ENCODE measurements around the gene GEMIN2.
"Not testable (repeated sequence)": the region's sequence is repeated elsewhere in the genome, so short reads cannot be mapped to it uniquely, and the experiment has no call there.

GEMIN2 gene

DNA sequence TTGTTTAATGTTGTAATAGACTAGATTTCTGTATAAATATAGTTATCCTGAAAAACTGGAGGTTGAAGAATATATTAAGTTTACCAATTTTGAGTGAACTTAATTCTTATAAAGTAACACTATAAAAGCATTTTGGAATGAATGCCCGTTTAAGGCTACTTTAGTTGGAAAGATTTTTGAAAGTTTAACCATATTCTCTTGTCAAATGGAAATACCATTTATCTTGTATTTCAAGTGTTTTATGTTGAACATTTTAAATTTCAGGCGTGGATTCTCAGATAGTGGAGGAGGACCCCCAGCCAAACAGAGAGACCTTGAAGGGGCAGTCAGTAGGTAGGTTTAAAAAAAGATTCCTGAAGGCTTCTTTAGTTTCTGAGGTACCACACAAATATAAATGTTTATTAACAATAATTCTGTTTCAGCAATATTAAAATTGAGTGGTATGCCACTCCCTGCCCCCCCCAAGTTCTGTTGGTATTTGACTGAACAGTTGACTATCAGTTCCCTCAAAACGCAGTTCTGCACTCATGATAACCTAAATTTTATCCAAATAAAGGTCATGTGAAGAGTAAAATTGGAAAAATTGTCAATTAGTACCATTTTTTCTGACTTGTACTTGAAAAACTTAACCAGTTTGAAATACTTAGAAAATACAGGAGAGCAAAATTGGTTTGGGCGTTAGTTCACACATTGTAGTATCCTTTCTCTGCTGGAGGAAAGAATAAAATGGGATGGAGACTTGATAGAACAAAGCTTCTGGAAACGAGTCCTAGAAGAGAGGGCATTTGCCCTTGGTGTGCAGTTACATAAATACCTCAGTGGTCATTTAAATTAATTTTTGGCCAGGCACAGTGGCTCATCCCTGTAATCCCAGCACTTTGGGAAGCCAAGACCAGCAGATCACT lies 62.4 kb downstream of the GEMIN2 start:
- no peak for DNase-seq (ENCODE audit: low spot score)

GRCh38 chr14:39177168-39177545 lies 63.0 kb downstream of the GEMIN2 start:
- no peak for DNase-seq (ENCODE audit: low spot score)

DNA sequence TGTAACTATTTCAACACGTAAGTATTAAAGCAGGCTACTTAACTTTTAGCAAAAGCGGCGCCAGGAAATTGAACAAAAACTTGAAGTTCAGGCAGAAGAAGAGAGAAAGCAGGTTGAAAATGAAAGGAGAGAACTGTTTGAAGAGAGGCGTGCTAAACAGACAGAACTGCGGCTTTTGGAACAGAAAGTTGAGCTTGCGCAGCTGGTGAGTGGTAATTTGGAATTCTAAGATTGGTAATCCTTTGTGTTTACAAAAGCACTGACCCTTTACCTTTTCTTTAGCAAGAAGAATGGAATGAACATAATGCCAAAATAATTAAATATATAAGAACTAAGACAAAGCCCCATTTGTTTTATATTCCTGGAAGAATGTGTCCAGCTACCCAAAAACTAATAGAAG lies 64.9 kb downstream of the GEMIN2 start:
- no peak for DNase-seq (ENCODE audit: low spot score)

DNA sequence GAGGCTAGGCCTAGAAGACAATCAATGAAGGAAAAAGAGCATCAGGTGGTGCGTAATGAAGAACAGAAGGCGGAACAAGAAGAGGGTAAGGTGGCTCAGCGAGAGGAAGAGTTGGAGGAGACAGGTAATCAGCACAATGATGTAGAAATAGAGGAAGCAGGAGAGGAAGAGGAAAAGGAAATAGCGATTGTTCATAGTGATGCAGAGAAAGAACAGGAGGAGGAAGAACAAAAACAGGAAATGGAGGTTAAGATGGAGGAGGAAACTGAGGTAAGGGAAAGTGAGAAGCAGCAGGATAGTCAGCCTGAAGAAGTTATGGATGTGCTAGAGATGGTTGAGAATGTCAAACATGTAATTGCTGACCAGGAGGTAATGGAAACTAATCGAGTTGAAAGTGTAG lies 66.4 kb downstream of the GEMIN2 start:
- DNase-seq (ENCODE audit: low spot score): no peak

- peak; percentile 9 for DNase-seq (ENCODE audit: low spot score)
Measured at GRCh38 chr14:39181026-39181692, 67.0 kb downstream of the GEMIN2 start.

GRCh38 chr14:39181693-39182047 lies 67.5 kb downstream of the GEMIN2 start:
- peak; percentile 8 for DNase-seq (ENCODE audit: low spot score)

DNA sequence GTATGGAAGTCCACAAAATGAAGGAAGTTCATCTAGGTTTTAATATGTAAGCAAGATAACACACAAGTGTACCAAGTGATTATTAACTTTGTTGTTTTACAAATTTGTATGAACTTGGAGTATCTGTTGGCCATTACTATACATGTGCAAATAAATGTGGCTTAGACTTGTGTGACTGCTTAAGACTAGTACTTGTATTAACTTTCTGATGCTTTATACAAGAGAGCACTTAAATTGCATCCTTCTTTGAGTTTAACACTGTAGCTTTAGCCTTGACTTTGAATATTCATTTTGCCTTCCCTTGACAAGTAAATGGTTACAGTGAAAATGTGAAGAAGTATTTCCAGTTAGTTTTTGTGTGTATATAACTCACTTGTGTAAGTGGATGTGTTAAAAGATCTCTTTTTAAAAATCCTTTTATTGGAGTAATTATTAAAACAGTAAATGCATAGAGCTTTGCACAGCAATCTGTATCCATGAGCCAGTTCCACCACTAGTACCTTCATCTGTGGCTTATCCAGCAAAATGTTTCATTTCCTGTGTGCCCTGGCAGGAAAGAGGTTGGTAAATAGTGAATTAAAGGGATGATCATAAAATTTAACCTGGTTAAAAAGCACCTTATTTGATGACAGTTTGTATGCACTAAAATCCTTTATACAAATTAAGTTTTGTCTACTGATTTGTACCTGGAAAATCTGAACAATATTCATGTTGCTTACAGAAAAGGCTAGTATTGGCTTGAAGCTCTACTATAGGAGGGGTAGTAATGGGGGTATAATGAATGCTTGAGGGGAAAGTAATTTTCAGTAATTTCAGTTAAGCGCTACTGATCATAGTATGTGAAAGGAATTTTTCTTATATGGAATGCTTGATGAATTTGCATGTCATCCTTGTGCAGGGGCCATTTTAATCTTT lies 68.9 kb downstream of the GEMIN2 start:
- DNase-seq (ENCODE audit: low spot score): no peak

- DNase-seq (ENCODE audit: low spot score): not testable (repeated sequence)
Measured at GRCh38 chr14:39183685-39184003, 69.5 kb downstream of the GEMIN2 start.

DNA sequence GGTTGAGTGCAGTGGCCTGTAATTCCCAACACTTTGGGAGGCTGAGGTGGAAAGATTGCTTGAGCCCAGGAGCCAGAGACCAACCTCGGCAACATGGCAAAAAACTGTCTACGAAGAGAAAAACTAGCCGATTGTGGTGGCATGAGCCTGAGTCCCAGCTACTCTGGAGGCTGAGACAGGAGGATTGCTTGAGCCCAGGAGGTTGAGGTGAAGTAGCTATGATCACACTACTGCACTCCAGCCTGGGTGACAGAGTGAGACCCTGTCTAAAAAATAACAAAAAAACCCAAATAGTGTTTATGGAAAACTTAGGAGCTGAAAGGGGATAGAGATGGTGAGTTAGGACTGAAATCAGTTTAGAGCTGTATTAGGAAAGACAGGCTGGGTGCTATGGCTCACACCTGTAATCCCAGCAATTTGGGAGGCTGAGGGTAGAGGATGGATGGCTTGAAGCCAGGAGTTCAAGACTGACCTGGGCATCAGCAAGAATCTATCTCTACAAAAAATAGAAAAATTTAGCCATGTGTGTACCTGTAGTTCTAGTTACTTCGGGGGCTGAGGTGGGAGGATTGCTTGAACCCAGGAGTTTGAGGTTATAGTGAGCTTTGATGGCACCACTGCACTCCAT lies 70.6 kb downstream of the GEMIN2 start:
- DNase-seq (ENCODE audit: low spot score): peak; percentile 16

- DNase-seq (ENCODE audit: low spot score): peak; percentile 15
Measured at GRCh38 chr14:39185256-39186049, 71.3 kb downstream of the GEMIN2 start.
